SU-DHL-6 (cell line): ENCODE data around the gene TENT5C.

Experiments
- CTCF ChIP-seq: fragments of 200-600 bp; sonication (generic); IDR thresholded peaks from one replicate; pipeline ENCODE4 v1.5.1; 2017; ENCODE audit warnings: antibody characterized with exemption, mild to moderate bottlenecking, low read length, moderate library complexity; ENCODE audit not compliant: insufficient read depth, poor library complexity, severe bottlenecking
- EZH2phosphoT487 ChIP-seq: fragments of 200-600 bp; sonication (generic), shearing (Covaris generic); conservative IDR thresholded peaks from 2 replicates; pipeline ENCODE4 v1.6.1; 2018; ENCODE audit warnings: mild to moderate bottlenecking, antibody characterized with exemption, low read length, moderate library complexity, mixed read lengths

- TF ChIP-seq CTCF (no peak), EZH2phosphoT487 (no peak)
Measured at GRCh38 chr1:117591252-117591651, 14.6 kb upstream of the TENT5C start.
